Ureter (tissue), 1 donor: Measurements from ENCODE around the gene THOC3. TPM values are rescaled to one million over a fixed set of nuclear protein-coding genes. Genes with fewer than 3 reads are reported as not detected.
"Not testable (repeated sequence)": the region's sequence is repeated elsewhere in the genome, so short reads cannot be mapped to it uniquely, and the experiment has no call there.

Experiments used
- DNase-seq: peaks from one replicate; pipeline ENCODE4 v3.0.0-alpha.2; 2020; ENCODE audit warnings: low spot score
- total RNA-seq: library from RNA; stranded (reverse); gene quantifications from one replicate; pipeline ENCODE4 v1.2.4, GENCODE V29; 2023
- donor health status: DM: yes; HTN: yes; CAD: no.

The THOC3 gene
- total RNA-seq, 1 donor from 2014 or later = 54.2 TPM

DNA sequence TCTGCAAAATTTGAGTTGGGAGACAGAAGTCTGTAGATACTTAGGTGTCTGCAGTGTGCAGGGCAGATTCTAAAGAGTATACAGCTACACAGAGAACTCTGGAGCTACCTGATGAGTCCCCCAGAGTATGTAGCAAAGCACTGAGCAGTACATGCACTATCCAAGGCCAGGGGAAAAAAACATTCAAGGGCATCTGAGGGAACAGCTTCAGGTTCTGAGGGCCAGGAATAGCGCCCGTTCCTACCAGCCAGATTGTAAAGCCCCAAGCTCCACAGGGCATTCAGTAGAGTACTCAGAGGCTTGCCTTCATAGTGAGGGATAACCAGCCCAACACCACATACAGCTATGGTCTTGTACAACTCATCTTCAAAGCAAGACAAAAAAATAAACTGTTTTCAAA is 27.5 kb downstream of the THOC3 start:
- DNase-seq = not testable (repeated sequence)

DNA sequence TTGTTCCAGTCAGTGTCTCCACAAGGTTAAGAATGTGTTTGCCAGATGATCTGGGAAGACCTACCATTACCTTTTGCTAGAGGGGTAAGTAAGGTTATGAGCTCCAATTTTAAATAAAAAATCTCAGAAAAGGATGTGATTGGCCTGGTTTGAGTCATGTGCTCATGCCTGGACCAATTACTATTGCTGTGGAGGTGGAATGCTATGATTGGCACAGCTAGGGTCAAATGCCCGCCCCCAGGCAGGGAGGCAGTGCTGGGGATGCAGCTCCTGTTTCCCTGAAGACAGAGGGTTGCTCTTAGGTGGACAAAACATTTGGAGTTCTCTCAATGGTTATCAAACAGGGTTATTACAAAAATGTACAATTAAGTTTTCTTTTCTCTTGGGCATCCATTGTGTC is 29.6 kb downstream of the THOC3 start:
- DNase-seq = not testable (repeated sequence)

DNA sequence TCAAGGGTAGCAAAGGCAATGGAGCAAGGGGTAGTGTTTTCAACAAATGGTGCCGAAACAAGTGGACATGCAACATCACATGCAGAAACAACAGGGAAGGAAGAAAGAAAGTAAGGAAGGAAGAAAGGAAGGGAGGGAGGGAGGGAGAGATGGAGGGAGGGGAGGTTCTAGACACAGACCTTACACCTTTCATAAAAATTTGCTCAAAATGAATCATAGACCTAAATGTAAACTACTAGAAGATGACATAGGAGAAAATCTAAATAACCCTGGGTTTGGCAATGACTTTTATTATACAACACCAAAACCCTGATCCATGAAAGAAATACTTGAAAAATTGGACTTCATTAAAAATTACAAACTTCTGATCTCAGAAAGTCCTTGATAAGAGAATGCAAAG is 39.4 kb downstream of the THOC3 start:
- DNase-seq = not testable (repeated sequence)

DNA sequence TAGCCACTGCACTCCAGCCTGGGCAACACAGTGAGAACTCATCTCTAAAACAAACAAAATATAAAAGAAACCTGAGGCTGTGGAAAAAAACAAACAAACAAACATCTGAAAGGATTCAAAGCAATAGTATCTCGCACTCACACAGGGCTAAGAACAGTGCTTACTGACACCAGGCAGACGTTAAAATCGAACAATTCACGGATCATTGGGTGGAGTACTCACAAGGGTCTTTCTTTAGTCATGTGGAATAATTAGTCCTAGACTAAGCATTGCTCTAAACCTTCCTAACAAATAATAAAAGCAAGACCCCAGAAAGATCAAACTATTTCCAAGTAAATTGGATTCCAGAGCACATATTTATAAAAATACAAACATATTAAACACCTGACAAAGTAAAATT is 43.0 kb downstream of the THOC3 start:
- not testable (repeated sequence) for DNase-seq

DNA sequence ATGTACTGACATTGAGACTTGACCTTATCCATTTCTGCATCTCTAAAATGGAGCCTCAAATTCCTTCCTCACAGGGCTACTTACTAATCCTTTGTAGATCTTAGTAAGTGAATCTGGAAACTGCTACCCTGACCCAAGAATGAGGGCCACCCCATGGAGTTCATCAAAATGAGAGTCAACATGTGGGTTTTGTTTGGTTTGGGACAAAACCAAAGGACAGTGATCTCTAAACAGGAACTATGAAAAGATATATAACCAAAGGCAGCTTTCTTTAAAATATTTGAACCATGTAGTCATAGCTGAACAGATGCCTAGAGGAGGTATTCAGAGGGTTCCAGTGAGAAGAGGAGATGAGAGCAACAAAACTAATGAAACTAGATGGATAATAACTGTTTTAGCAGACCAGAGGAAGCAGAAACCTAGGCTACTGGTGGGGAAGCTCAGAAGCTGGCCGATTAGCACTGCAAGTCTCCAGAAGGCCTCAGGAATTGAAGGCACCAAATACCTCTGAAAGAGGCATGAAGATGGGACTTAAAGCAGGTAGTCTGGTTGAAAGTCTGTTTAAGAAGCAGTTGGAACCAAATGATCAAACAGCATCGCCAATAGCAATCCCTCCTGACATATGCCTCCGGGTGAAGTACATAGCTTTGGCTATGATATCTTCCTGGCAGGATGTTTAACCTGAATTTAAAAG is 45.8 kb downstream of the THOC3 start:
- DNase-seq = no peak

DNA sequence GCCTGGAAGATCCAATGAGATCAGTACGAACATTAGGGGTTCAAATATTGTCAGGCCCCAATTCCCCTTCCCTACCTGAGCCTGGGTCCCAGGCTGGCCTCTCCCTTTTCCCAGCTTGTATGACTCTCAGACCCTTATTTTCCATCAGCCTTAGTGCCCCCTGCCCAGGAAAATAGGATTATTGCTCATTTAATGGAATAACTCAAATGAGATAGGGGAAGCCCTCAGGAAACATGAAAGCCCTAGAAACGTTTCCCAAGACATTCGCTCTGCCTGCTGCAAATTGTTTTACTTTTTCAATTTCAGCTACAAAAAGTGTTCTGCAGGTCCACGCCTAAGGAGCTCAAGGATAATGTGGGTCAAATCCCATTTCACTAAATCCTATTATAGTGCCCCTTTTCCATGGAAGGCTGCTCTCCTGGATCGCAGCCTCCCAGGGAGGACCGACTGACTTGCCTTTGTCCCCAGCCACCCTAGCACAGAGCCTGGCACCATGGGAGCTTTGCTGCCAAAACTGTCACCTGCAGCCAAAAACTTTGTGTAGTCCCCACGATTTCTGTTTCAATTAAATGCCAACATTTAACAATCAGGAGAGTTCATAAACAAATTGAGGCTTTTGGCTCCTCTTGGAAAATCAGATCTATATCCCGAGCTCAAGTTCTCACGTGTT is 46.9 kb downstream of the THOC3 start:
- no peak for DNase-seq

DNA sequence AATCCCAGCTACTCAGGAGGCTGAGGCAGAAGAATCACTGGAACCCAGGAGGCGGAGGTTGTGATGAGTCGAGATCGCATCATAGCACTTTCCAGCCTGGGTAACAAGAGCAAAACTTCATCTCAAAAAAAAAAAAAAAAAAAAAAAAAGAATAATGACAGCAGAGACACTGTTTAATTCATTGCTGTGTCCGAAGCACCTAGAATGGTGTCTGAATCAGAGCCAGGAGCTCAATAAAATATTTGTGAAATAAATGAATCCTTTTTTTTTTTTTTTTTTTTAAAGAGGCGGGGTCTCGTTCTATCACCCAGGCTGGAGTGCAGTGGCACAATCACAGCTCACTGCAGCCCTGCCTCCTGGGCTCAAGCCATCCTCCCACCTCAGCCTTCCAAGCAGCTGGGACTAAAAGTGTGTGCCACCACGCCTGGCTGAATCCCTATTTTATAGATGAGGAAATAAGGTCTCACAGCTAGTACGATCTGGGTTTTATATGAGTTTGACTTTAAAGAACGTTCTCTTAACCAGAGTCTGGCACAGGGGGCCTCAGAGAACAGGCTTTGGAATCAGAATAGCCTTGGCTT is 47.8 kb downstream of the THOC3 start:
- no peak for DNase-seq

DNA sequence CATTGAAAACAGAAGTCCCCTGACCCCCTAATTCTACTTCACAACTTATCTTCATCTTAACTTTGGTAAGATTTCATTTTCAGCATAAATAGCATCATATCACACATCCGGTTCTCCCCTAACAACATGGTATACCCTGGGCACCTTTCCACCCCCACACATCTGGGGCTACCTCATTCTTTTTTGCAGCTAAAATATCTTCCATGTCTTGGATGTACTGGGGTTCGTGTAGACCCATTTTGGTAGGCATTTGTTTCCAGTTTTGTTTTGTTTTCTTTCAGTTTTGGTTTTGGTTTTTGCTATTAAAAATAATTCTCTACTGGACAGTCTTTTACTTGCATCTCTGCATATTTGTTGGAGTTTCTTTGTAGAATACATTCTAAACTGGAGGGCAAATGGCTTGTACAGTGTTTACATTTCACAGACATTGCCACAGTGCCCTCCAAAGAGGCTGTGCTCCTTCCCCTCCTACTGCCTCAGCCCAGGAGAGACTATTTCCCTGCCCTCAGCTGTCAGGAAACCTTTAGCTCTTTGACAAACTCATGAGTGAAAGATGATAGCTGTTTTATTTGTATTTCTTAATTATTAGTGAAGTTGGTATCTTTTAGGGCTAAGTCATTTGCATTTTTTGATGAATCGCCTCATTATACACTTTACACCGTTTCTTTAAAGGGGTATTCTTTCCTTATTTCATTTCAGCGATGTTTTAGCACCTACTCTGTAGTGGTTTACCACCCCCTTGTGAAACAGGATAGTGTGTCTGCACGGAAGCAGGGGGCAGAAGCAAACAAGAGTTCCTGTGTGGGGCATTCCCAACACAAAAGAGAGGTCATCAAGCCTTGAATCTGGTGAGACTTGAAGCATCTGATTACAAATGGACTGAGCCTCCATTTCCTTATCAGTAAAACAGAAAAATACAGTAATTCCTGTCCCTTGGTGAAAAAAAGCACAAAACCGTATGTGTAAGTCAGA is 52.8 kb downstream of the THOC3 start:
- DNase-seq = not testable (repeated sequence)

DNA sequence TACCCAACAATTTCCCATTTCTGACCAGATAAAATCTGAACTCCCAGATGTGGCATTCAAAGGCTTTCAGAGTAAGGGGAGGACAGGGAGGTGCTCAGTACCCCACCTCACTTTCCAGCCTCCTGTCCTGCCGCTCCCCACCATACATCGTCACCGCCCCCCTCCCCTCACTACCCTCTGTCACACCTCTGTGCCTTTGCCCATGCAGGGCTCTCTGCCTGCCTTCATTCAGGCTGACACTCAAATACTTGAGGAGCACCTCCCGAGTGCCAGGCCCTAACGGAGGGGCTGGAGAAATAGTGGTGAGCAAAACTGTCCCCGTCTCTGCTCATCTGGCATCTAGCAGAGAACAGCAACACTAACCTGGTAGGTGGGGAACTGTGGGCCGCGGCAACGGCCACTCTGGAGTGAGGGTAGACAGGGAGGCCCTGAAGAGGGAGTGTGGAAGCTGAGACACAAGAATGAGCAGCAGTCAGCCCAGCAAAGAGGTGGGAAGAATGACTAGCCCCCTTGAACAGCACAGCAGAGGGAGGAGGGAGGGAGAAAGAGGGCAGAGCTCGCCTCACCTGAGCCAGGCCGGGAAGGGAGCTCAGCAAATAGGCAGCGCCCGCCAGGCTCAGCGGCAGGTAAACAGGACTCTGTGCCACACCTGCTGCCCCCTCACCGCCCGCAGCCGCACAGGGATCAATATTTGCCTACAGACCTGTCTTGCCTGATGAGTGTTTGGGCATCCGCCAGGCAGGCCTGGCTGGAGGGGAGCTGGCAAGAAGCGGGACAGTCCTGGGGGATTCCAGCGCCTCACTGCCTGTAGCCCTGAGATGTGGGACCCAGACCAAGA is 54.1 kb downstream of the THOC3 start:
- DNase-seq = not testable (repeated sequence)

DNA sequence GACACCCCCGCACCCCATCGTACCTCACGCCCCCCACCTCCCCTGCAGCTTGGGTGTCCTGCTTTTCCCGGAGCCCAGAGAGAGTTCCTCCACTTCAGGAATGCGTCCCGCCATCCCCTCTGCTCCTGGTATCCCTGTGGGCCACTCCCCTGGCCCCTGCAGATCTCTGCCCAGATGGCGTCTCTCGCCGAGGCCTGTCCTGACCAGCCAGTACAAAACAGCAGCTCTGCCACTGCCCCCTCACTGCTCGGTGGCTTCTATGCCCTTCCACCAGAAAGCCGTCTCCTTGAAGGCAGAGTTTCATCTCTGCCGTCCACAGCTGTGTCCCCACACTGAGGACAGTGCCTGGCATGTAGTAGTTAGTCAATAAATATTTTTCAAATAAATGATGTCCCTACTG is 58.0 kb downstream of the THOC3 start:
- not testable (repeated sequence) for DNase-seq

Other genes starting within 250 kb of the THOC3 start
- gene CPLX2, start 96.7 kb downstream of the THOC3 start, total RNA-seq = not detected